HG03025 (cell line): ENCODE data around the gene ZNF423.

Experiments
- ATAC-seq: cut with Tn5 transposase; IDR thresholded peaks from one replicate; pipeline ENCODE4 v1.9.1; 2021; ENCODE audit warnings: mild to moderate bottlenecking, moderate library complexity; ENCODE audit not compliant: unreplicated experiment, low FRiP score

The ZNF423 gene

GRCh38 chr16:49701789-49702494 lies 154.0 kb downstream of the ZNF423 start:
- no peak for ATAC-seq

- ATAC-seq: no peak
Measured at GRCh38 chr16:49701065-49701685, 154.7 kb downstream of the ZNF423 start.

GRCh38 chr16:49700251-49701064 lies 155.5 kb downstream of the ZNF423 start:
- ATAC-seq: no peak

GRCh38 chr16:49699841-49700175 lies 156.1 kb downstream of the ZNF423 start:
- no peak for ATAC-seq

GRCh38 chr16:49698931-49699840 lies 156.7 kb downstream of the ZNF423 start:
- no peak for ATAC-seq

GRCh38 chr16:49698453-49698815 lies 157.5 kb downstream of the ZNF423 start:
- no peak for ATAC-seq

GRCh38 chr16:49697631-49698452 lies 158.1 kb downstream of the ZNF423 start:
- ATAC-seq: no peak

- no peak for ATAC-seq
Measured at GRCh38 chr16:49696414-49697101, 159.4 kb downstream of the ZNF423 start.

GRCh38 chr16:49695782-49696413 lies 160.0 kb downstream of the ZNF423 start:
- no peak for ATAC-seq

GRCh38 chr16:49693445-49693844 lies 162.5 kb downstream of the ZNF423 start:
- ATAC-seq: no peak

- ATAC-seq: no peak
Measured at GRCh38 chr16:49690778-49691177, 165.1 kb downstream of the ZNF423 start.

GRCh38 chr16:49688036-49688697 lies 167.7 kb downstream of the ZNF423 start:
- no peak for ATAC-seq

GRCh38 chr16:49687476-49688002 lies 168.4 kb downstream of the ZNF423 start:
- no peak for ATAC-seq

- no peak for ATAC-seq
Measured at GRCh38 chr16:49684696-49685095, 171.2 kb downstream of the ZNF423 start.

- no peak for ATAC-seq
Measured at GRCh38 chr16:49682577-49683165, 173.2 kb downstream of the ZNF423 start.

- ATAC-seq: no peak
Measured at GRCh38 chr16:49681217-49681883, 174.6 kb downstream of the ZNF423 start.

GRCh38 chr16:49679095-49679494 lies 176.8 kb downstream of the ZNF423 start:
- no peak for ATAC-seq
